ENCODE results near the gene CADPS. TPM values are rescaled to one million over a fixed set of nuclear protein-coding genes. Genes with fewer than 3 reads are reported as not detected.
A peak's percentile ranks its signal among the peaks of the same experiment; 100 is the strongest.

Gene CADPS
- total and polyA plus RNA-seq, 2 of the 4 experiments (the other 2 are of a cell fraction): not detected

- no peaks in the 10 kb centered on the region for H3K9me3 ChIP-seq (ENCODE audit: control insufficient read depth, insufficient read depth, low read length)
- no peaks in the 10 kb centered on the region for H3K9me1 ChIP-seq (ENCODE audit: insufficient read depth, low read length)
- no peak overlapping the region for H3K4me3 ChIP-seq (ENCODE audit: insufficient read depth, low read depth, low read length)
- no peak overlapping the region for H3K23ac ChIP-seq (ENCODE audit: low read depth, low read length)
- no peak overlapping the region for H2BK120ac ChIP-seq (ENCODE audit: low read depth, low read length)
- no peak overlapping the region for H4K91ac ChIP-seq (ENCODE audit: insufficient read depth, low read depth, low read length)
- H3K4me1 ChIP-seq (ENCODE audit: control insufficient read depth, insufficient read depth, low read length): no peaks in the 10 kb centered on the region
- no peak overlapping the region for H2BK5ac ChIP-seq (ENCODE audit: low read depth, low read length, poor library complexity, severe bottlenecking)
- no peaks in the 10 kb centered on the region for H3K79me1 ChIP-seq (ENCODE audit: low read depth in 1 of 2, low read length in 2 of 2)
- H3K4me2 ChIP-seq (ENCODE audit: low read depth, low read length): no peak overlapping the region
- TF ChIP-seq MXI1 (IDR thresholded peaks at IDR 0.05; ENCODE audit: borderline replicate concordance, low read depth, low read length) (no peak), NFE2L2 (IDR thresholded peaks at IDR 0.05; ENCODE audit: low read depth, low read length) (no peak), SMC3 (IDR thresholded peaks at IDR 0.05; ENCODE audit: low read depth, low read length) (peak; percentile 23), BHLHE40 (IDR thresholded peaks at IDR 0.05; ENCODE audit: low read depth, low read length) (no peak), MAZ (IDR thresholded peaks at IDR 0.05; ENCODE audit: borderline replicate concordance, low read depth, low read length) (no peak), RFX5 (IDR thresholded peaks at IDR 0.05; ENCODE audit: low read depth, low read length) (no peak), CTCF (conservative IDR thresholded peaks at IDR 0.05; ENCODE audit: low read depth, low read length) (peak; percentile 39), ELK1 (IDR thresholded peaks at IDR 0.05; ENCODE audit: borderline replicate concordance, low read depth, low read length) (no peak), RAD21 (IDR thresholded peaks at IDR 0.05; ENCODE audit: low read length) (peak; percentile 54), USF2 (IDR thresholded peaks at IDR 0.05; ENCODE audit: low read depth, low read length) (no peak), MAFK (IDR thresholded peaks at IDR 0.05; ENCODE audit: low read depth, low read length) (no peak), RCOR1 (IDR thresholded peaks at IDR 0.05; ENCODE audit: insufficient replicate concordance, low read length) (no peak), CHD1 (IDR thresholded peaks at IDR 0.05; ENCODE audit: low read depth, low read length) (no peak)
- H2AFZ ChIP-seq (replicated peaks; ENCODE audit: low read length, poor library complexity): no peak overlapping the region
- H3K9ac ChIP-seq (ENCODE audit: low read depth, low read length): no peak overlapping the region
- H4K5ac ChIP-seq (ENCODE audit: low read depth, low read length): no peak overlapping the region
- H2AK5ac ChIP-seq (ENCODE audit: low read depth, low read length): no peak overlapping the region
- no TSS peak for BruUV-seq (replicated peaks)
- no peak overlapping the region for H3K18ac ChIP-seq (ENCODE audit: low read depth, low read length)
- ATAC-seq (ENCODE audit: low read depth) (peak; percentile 76), DNase-seq (peak; percentile 18)
- ChIA-PET CTCF (no interaction called here), POLR2A (ENCODE audit: unreplicated experiment) (no interaction called here)
- H3K36me3 ChIP-seq (ENCODE audit: control insufficient read depth, insufficient read depth, low read length): no peaks in the 10 kb centered on the region
- whole genome bisulfite sequencing, 2 experiments (ENCODE audit: extremely low coverage in 2 of 2, insufficient read length in 1 of 2): no CpG with 5 or more reads among the region's 10 CpGs
- no peaks in the 10 kb centered on the region for H4K20me1 ChIP-seq (ENCODE audit: insufficient read depth, low read length)
- H2BK15ac ChIP-seq (ENCODE audit: low read depth, low read length): no peak overlapping the region
- intact Hi-C loops (cut with micrococcal nuclease): loop anchor here (5.0 kb wide), 1 partner anchor 566 kb away; no protein-coding TSS in a partner anchor
- no peak overlapping the region for H3K4ac ChIP-seq (ENCODE audit: low read depth, low read length)
- H3K27me3 ChIP-seq (ENCODE audit: control insufficient read depth, insufficient read depth, low read length): peaks cover 1% of the 10 kb centered on the region
- no peak overlapping the region for H2BK20ac ChIP-seq (ENCODE audit: low read depth, low read length)
- H3K14ac ChIP-seq (replicated peaks; ENCODE audit: low read depth, low read length): no peak overlapping the region
- in situ Hi-C loops (cut with MboI; ENCODE audit: low sequenced_read_pairs): no loop called here
- dilution Hi-C loops (cut with HindIII; ENCODE audit: low sequenced_read_pairs, unreplicated experiment): no loop called here
- H3K56ac ChIP-seq (ENCODE audit: extremely low read depth, insufficient read depth, low read length): no peak overlapping the region
- H4K8ac ChIP-seq (ENCODE audit: low read depth in 2 of 2, low read length in 2 of 2): no peak overlapping the region
- H3K27ac ChIP-seq (ENCODE audit: insufficient read depth, low read length): no peak overlapping the region
- H2AK9ac ChIP-seq (replicated peaks; ENCODE audit: low read depth, low read length, poor library complexity): no peak overlapping the region
Observed at GRCh38 chr3:62665627-62666437, 209.4 kb downstream of the CADPS start.
